ENCODE measurements around the gene TTC13.

DNA sequence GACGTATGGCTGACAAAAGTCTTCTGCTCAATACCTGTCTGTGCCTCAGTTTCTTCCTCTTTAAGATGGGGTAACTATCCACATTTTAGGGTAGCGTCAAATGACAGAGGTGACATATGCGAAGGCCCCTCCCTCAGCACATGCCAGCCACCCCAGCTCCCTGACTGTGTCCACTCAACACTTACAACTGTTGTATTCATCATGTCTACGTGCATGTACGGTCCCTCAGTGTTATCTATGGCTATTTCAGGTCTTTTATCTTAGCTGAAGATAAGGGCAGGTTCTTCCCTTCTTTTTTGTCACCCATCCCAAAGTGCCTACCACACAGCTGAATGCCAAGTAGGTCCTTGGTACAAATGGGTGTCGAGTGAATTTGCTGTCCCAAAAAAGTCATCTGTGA lies 102.0 kb downstream of the TTC13 start:
- TF ChIP-seq, protein P1, sequence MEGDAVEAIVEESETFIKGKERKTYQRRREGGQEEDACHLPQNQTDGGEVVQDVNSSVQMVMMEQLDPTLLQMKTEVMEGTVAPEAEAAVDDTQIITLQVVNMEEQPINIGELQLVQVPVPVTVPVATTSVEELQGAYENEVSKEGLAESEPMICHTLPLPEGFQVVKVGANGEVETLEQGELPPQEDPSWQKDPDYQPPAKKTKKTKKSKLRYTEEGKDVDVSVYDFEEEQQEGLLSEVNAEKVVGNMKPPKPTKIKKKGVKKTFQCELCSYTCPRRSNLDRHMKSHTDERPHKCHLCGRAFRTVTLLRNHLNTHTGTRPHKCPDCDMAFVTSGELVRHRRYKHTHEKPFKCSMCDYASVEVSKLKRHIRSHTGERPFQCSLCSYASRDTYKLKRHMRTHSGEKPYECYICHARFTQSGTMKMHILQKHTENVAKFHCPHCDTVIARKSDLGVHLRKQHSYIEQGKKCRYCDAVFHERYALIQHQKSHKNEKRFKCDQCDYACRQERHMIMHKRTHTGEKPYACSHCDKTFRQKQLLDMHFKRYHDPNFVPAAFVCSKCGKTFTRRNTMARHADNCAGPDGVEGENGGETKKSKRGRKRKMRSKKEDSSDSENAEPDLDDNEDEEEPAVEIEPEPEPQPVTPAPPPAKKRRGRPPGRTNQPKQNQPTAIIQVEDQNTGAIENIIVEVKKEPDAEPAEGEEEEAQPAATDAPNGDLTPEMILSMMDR (IDR thresholded peaks at IDR 0.05) = no peak
- TF ChIP-seq POLR2AphosphoS5 (IDR thresholded peaks at IDR 0.05) (no peak), POLR2A (IDR thresholded peaks at IDR 0.05) (no peak)
